ENCODE measurements around the gene ENOX2.
A peak's percentile ranks its signal among the peaks of the same experiment; 100 is the strongest.

The ENOX2 gene

DNA sequence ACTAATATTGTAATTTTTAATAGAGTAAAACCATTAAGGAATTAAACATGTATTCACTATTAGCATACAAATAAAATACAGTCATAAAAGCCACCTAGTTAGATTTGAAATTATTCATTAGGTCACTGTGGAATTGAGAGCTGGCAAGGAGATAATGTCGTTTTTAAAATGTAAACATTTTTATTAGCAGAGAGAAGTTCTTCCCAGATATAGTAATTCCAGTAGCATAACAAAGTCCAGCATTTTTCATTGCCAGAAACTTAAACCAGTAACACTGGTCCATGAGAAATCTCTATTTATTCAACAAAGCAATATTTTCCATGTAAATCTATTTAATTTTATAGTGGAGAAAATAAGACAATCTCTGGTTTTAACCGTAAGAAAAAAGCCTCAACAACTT, 17.5 kb downstream of the ENOX2 start:
- no peak for DNase-seq

DNA sequence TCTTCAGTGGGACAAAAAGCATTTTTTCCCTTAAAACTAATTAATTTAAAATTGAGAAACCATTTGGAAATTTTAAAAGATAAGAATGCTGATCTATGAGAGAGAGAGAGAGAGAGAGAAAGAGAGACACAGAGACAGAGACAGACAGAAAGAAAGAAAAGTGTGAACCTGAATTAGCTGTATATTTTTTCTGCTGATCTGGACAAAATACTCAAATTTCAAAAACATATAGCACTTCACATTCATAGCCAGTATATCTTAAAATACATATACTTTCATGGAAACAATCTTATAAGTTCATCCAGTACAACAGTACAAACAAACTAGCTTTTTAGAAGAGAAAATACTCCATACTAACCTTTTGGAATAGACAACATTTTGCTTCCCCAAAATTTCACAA, 18.4 kb downstream of the ENOX2 start:
- no peak for DNase-seq

DNA sequence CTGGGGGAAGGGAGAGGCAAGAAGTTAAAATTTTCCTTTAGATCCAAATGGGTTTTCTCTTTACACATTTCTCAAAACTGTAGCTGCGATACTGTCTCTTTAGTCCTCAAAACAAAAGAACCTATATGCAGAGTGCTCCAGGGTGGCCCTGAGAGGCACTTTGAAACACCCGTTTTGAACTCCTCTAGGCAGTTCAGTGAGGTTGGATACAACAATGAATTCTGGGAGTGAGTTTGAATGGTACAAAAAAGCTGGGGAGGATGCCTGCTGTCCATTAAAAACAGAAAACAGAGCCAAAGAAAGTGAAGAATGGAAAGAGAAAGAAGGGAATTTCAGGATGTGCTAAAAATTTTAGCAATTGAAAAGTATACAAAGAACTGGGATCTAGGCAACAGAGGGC, 23.1 kb downstream of the ENOX2 start:
- DNase-seq: no peak

DNA sequence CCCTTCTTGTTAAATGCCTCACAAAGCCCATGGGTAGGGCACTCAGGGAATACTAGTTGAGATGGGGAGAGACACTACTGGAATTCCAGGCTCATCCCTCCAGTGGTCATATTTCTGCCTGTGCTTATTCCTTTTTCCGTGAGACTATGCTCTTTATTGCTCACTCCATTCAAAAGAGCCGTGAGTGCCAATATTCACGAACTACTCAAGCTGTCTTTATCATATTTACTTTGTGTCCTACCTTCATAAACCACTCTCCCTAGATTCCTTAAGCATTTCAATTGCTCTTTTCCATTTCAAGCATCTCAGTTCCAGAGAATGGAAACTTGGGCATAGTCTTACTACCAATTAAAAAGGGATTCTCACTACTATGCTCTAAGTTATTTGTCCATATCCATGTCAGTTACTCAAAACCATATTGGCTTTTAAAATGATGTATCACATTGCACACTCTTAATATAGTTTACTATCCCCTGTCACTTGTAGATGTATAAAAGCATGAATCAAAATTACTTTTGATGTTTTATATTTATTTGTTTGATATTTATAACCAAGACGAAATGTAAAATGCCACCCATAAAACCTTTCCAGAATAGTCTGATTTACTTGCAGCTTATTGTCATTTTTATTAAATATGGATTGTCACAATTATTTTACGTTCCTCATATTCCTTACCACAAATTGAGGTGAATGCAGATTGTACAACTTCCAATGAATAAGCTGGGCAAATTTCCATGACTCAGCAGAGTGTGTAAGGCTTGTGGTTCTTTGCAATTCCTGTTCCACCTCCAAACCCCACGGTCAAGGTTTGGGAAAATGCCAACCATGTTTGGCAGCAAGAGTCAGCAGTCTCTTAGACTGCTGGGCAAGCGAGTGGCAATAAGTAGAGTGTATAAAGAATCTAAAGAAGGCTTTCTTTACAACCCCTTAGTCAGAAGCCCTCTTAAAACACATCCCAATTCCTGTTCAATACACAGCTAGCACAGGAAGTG, 24.4 kb downstream of the ENOX2 start:
- peak in 24 of 58 donors; percentile 0 to 39 (median 7) for DNase-seq

DNA sequence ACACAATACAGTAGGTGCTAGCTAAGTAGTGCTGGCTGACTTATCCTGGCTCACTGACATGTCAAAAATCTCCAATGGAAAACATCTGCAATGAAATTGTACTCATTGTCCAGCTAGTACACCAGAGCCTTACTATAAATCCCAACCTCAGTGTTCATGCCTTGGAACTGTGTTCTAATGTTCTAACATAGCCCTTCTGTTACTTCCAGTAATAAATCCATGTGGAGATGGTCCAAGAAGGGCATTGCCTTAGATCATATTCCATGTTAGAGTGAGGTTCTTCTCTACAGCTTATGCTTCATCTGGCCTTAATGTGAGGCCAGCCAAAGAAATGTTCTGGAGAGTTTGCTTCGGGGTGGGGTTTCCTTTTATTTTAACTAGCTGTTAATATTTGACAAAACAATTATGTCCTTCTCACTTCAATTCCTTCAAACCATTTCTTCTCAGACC, 25.1 kb downstream of the ENOX2 start:
- no peak for DNase-seq

DNA sequence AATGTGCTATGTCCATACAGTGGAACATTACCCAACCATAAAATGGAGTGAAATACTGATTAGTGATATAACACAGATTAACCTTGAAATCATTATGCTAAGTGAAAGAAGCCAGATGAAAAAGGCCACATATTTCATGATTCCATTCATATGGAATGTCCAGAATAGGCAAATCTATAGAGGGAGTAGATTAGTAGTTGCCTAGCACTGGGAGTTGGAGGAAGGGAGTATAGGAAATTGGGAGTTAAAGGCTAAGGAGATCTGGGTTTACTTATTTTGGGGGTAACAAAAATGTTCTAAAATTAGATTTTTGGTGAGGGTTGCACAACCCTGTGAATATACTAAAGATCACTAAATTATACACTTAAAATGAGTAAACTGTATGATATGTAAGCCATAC, 26.8 kb downstream of the ENOX2 start:
- no peak for DNase-seq

DNA sequence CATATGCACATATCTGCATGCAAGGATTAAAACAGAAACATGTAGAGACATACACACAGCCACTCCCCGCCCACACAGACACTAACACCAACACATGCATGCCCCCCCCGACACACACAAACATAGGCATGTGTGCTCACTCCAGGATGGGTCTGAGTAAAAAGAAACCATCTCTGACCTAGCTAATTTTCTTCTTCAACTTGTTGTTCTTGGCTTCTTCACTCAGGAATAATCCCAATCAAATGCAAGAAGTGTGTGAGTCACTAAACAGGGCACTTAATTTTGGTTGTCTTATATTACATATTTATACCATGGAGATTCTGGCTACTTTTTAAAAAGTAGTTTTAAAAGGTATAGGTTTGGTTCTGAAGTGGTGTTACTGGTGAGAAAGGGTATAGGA, 28.3 kb downstream of the ENOX2 start:
- no peak for DNase-seq

DNA sequence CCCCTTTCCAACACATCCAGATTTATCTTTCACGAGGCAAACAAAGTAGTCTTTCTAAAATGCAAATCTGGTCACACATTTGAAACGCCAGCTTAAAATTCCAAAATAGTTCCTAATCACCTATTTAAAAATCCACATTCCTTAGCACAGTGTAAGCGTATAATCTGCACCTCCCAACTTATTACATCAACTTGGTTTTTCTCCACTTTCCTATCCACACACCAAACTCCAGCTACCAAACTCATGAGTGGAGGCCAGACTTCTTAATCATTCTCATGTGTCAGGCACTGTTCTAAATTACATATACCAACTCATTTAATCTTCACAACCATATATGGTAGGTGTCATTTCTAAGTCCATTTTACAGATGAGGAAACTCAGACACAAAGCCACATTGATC, 33.8 kb downstream of the ENOX2 start:
- no peak for DNase-seq

DNA sequence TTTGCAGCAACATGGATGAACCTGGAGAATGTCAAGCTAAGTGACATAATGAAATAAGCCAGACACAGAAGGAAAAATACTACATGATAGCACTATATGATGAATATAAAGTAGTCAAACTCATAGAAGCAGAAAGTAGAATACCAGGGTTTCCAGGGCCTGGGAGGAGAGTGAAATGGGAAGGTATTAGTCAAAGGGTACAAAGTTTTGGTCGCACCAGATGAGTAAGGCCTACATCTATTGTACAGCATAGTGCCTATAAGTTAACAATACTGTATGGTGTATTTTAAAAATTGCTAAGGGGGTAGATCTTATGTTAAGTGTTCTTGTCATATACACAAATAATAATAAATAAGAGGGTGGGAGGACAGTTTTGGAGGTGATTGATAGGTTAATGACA, 41.5 kb downstream of the ENOX2 start:
- DNase-seq: no peak

DNA sequence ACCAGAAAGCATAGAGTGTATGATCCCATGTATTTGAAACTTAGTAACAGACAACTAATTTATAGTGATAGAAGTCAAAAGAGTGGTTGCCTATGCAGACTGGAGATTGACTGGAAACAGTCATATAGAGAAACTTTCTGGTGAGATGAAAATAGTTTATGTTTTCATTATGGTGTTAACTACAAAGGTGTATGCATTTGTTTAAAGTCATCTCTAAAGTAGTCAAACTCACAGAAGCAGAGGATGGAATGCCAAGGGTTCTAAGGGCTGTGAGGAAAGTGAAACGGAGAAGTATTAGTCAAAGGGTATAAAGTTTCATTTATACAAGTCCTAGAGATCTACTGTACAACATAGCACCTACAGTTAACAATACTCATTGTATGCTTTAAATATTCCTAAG, 45.8 kb downstream of the ENOX2 start:
- no peak for DNase-seq

DNA sequence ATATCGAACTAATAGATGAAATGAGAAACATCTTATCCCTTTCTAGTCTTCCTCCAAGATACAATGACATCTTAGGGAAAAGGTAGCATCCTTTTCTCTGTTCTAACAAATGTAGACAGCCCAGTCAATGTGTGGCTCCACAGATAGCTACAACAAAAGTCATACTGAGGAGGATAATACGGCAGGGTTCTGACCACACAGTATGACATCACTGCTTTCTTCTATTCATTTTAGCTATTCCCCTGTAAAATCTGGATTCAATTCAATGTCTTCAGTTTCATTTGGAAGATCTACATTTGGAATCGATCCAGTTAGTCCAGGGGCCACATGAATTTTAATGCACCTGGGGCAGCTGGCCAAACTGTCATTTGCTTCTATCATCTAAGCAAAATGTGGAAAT, 51.4 kb downstream of the ENOX2 start:
- no peak for DNase-seq

DNA sequence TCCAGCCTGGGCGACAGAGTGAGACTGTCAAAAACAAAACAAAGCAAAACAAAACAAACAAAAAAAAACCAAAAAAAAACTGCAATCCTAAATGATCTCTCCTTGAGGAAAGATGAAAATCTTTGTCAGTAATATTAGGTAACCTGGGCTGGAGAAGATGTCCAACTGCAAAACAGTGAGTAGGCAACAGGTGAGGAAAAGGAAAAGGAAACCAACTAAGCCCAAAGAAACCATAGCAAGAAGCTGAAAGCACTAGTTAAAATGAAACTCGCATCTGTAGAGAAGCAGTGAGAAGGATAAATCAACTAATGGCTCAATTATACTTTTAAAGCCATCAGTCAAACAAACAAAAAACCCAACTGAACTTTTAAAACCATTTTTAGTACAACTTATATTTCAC, 54.2 kb downstream of the ENOX2 start:
- DNase-seq: no peak

DNA sequence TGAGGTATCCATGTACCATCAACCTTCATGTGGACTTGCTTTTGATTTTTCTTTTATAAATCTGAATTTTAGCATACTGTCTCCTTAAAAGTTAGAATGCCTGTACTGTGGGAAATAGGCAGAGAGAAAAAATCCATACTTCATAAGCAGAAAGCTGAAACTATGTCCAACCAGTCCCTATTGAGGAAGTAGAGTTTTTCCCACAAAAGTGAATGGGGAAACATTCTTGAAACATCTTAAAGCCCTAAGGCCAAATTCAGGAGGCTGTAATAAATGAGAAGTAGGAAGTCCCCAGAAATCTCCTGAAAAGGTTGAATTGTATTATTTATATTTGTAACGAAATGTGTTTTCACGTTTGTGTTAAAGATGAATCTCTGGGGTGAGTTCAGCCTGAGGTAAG, 56.3 kb downstream of the ENOX2 start:
- DNase-seq: no peak

DNA sequence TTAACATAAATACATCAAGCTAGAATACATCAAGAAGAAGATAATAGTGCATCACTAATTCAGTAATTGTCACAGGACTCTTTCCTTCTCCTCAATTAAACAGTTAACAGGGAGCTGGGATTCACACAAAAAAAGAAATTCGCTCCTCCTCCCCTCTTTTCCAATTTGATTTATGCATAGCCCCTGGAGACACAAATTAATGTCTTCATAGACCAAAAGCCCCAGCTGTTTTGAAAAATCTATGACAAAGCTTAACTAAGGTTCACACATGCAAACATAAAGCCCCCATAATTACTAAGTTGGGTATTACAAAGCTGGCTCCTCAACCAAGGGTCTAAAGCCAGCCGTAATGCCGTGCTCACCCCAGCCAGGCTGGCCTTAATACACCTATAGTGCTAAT, 61.2 kb downstream of the ENOX2 start:
- no peak for DNase-seq

DNA sequence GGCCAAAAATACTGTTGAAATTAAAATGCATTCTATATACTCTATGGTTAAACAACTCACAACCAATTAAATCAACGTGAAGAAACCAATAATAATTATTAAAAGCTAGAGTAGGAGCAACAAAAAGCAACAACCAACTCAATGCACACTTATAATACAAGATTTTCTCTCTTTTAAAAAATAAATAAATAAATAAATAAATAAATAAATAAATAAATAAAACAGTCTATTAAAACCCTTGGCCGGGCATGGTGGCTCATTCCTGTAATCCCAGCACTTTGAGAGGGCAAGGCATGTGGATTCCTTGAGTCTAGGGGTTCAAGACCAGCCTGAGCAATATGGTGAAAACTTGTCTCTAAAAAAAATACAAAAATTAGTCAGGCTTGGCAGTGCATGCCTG, 62.7 kb downstream of the ENOX2 start:
- DNase-seq: no peak

DNA sequence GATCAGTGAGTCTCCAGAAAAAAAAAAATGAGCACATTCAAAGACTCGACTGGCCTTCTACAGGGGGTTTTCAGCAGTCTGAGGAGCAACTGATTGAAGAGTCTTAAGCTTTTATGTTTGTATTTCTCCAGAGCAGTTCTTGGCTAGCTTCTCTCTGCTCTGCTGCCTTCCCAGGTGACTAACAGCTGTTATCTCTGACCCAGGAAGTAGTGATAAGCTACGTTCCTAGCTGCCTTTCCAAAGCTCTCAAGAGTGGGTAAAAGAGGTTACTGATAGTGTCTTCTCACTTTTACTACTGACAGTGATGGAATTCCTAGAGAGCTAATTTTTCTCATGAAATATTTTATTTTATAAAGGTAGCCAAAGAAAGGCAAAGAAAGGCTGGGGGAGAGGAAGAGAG, 66.6 kb downstream of the ENOX2 start:
- no peak for DNase-seq

DNA sequence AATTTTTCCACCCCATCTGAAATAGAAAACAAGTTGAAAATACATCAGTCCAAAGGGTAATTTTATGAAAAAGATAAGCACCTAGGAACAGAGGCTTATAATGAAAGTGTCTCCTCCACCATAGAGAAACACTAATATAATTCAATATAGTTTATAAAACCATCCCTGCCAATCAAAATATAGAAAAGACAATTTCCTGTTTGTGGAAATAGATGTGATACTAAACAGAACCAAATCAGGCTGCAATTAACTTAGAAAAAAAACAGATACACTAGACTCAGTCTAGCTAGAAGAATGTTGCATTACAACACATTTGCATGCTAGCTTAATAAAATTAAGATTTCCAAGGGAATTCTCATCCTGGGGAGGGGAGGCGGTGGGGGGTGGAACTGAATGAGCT, 68.2 kb downstream of the ENOX2 start:
- no peak for DNase-seq

DNA sequence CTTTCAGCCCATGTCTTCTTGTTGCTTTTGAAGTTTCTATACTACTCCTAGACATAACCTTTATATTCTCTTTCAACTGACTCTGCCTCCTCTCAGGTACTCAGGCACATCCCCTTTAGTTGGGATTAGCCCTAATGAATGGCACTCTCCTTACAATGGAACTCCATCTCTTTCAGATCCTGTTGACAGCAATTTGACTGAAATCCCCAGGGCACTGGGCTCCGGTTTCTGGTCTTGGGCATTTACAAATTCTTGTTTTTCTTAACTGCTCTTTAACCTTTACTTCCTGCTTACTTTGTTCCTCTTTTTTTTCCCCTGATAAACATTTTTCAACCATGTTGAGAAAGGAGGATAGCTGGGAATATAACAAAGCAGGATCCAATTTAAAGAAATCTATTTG, 68.9 kb downstream of the ENOX2 start:
- DNase-seq: no peak

DNA sequence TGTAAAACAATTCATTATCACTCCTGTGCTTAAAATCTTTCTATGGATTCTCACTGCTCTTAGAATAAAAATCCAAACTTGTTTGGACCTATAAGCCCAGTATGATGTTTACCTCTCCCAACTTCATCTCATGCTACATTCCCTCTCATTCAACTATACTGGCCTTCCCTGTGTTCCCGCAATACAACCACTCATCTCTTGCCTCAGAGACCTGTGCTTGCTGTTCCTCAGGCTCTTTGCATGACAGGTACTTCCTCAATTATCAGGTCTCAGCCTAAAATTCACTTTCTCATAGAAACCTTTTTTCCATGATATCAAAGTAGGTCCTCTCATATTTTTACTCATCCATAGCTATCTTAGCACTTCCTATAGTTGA, 71.7 kb downstream of the ENOX2 start:
- no peak for DNase-seq

DNA sequence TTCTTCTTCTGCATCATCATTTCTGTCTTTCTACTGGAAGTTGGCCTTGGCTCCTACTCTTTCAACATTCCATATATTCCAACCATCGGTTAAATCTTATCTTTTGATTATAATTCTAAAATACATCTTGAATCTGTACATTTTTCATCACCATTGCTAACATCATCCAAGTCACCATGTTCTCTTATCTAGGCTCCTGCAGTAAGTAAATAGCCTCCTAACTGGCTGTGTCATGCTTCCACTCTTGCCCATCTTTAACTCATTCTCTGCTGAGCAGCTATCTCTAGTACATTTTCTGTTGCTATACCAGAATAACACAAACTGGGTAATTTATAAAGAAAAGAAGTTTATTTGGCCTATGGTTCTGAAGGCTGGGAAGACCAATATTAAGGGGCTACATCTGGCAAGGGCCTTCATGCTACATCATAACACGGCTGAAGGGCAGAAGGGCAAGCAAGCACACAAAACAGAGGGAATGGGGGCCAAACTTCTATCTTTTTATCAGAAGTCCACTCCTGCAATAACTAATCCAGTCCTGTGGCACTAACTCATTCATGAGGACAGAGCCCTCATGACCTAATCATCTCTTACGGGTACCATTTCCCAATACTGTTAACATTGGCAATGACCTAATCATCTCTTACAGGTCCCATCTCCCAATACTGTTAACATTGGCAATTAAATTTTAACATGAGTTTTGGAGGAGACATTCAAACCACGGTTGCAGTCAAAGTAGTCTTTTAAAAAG, 72.2 kb downstream of the ENOX2 start:
- DNase-seq: no peak

DNA sequence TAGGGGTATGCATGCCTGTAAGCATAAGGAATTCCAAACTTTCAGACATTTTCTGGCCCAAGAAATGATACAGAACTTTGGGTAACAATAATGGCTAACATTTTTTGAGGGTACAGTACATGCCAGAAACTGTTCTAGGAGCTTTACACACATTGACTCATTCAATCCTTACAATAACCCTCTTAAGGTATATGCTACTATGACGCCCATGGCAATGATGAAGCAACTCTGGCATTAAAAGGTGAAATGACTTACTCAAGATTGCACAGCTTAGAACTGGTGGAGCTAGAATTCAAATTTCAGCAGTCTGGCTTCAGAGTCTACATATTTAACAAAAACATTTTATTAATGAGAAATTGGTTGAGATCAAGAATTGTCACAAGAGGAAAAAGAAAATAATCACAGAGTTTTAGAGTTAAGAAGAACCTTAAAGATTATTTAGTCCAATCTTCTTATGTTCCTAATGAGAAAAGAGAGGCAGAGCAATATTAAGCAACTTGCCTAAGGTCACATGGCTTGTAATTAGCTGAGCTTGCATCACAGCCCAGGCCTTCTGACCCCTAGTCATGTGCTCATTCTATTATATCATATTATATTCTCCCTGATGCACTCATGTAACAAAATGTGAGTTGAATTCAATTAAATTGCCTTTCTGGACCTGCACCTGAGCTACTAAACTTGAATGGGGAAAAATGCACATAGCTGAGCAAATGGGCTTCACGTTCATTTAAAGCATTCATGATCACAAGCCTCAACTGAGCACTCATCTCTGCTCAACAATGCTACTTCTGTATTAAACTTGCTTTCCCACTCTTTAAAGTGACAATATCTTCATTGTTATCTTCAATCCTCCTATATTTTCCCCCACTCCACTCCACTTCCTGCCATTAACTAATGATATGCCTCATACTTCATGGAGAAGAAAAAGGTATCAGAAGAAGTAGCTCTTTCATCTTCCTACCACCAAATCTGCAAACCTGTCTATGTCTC, 73.2 kb downstream of the ENOX2 start:
- no peak for DNase-seq

Data from anterior cingulate cortex (tissue), 58 donors.